ENCODE results near the gene VWF.

Gene VWF

DNA sequence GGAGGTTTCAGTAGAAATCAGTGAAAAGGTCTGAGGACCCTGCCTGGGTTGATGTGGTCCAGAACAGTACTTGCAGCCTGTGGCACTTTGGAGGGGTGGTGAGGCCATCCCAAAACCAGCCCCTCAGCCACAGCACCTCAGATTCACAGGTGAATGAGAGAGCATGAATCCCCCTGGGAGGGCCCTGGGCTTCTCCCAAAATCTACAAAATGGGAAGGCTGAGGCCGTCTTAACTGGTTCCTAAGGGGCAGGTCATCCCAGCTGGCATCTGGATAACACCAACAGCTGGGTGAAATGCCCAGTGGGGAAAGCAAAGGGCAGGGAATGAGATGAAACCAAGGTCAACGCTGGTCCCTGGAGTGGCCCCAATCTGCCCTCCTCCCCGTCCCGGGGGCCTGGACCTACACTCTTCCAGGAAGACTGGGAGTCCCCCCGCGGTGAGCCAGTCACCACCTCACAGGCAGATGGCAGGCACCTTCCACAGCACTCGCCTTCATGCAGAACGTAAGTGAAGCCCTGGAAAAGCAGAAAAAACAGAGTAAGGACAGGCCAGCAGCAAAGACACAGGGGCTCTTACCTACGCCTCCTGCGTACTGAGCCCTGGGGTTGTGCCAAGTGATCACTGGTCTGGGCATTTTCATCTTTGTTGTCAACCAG lies 153.1 kb downstream of the VWF start:
- TF ChIP-seq, protein P1, sequence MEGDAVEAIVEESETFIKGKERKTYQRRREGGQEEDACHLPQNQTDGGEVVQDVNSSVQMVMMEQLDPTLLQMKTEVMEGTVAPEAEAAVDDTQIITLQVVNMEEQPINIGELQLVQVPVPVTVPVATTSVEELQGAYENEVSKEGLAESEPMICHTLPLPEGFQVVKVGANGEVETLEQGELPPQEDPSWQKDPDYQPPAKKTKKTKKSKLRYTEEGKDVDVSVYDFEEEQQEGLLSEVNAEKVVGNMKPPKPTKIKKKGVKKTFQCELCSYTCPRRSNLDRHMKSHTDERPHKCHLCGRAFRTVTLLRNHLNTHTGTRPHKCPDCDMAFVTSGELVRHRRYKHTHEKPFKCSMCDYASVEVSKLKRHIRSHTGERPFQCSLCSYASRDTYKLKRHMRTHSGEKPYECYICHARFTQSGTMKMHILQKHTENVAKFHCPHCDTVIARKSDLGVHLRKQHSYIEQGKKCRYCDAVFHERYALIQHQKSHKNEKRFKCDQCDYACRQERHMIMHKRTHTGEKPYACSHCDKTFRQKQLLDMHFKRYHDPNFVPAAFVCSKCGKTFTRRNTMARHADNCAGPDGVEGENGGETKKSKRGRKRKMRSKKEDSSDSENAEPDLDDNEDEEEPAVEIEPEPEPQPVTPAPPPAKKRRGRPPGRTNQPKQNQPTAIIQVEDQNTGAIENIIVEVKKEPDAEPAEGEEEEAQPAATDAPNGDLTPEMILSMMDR (IDR thresholded peaks at IDR 0.05), result no peak
- H3K27ac ChIP-seq, result no peak overlapping the region
- DNase-seq (ENCODE audit: low spot score), result no peak
- no peak overlapping the region for H3K4me3 ChIP-seq

DNA sequence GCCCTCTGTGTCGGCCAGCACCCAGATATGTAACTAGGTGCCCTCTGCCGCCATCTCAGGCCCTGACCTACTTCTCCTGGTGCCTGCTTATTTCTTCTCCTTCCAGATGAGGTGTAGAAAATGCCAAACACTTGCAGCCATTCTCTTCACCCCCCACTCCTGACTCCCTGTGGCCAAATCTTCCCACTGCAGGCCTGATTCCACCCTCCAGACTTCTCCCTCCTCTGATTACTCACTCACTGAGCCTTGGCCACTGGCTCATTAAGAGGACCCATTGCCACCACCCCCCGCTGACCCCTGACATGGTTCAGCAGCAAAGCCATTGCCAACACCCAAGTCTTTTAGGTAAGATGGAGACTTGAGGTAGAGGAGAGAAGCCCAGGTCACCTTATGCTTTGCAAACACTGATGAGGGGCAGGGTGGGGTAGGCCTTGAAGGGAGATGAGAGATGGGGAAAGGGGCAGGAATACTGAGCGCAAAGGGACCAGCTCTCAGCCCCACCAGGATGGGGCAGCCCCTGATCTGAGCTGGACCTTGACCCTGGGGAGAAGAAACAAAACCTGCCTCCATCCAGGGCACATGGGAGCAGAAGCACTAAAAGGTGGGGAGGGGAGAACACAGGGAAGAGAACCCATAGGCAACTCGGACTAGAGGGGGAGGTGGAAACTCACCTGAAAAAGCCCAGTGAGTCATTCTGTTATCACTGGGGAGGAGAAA lies 154.3 kb downstream of the VWF start:
- no peak overlapping the region for H3K27ac ChIP-seq
- no peak overlapping the region for H3K4me3 ChIP-seq
- TF ChIP-seq, protein P1 (IDR thresholded peaks at IDR 0.05), result no peak

DNA sequence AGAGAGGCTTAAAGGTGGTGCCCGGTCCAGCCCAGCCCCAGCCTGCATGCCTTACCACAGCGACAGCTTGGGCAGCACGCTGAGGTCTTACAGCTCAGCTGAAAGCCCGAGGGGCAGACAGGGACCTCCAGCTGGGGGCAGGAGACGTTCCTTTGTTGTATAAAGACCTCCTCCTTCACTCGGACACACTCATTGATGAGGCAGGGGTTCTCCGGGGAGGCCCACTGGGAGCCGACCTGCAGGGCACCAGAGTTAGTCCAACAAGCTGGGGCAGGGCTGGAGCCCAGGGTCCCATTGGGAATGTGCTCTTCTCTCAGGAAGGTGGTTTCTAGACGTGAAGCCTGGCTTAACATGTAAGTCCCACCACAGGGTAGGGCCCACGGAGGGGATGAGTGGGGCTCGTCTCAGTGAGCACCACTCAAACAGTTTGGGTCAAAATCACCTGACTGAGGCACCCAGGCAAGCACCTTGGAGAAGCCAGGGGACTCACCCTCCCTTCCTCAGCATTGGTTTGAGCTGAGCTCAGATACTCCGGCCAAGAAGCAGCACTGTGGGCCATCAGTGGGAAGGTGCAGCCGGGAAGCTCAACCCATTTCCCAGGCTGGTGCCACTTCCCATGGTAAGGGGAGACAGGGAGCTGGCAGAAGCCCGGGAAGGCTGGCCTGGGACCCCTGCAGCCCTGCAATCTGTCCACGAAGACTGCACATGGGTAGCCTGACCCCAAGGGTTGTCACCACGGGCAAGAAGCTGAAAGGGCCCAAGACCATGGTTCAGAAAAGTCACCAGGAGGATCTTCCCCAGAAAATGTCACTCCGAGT lies 155.1 kb downstream of the VWF start:
- TF ChIP-seq, protein P1 (IDR thresholded peaks at IDR 0.05), result no peak
- no peak for DNase-seq (ENCODE audit: low spot score)
- Histone ChIP-seq H3K4me3 (no peak overlapping the region), H3K27ac (no peak overlapping the region)

More for the DNA sequence above, 154.3 kb downstream of the VWF start:
- no peak for DNase-seq (ENCODE audit: low spot score)

DNA sequence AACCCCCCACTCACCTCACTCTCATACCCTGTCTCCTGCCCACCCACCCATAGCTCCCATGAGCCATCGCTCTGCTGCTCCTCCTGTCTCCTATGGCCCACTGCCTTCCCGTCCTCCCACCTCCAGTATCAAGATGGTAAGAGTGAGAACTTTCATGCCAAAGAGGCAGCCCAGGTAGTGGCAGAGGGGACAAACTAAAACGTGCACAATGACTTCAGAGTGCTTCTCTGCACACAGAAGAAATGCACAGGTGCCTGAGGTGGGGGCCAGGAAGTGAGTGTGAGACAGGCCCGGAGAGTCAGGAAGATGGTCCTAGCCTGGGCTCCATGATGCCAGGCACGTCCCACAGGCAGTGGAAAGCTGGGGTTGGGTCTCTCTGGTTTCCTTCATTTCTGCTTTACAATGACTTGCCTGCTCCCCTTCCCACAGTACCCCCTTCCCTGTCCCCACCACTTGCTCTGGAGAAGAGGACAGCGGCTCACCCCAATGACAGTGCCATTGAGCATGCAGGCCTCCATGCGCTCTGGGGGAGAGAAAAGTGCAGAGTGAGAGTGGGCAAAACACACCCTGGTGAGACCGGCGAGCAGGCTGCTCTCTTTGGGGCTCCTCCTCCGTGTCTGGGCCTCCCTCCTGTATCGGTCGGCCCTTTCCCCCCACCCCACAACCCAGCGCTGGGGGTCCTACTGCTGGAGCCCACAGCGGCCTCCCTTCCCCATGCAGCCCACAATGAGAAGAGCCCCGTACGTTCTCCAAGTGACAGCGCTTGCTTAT lies 156.6 kb downstream of the VWF start:
- no peak overlapping the region for H3K4me3 ChIP-seq
- TF ChIP-seq, protein P1 (IDR thresholded peaks at IDR 0.05), result no peak
- H3K27ac ChIP-seq, result no peak overlapping the region
- no peak for DNase-seq (ENCODE audit: low spot score)

DNA sequence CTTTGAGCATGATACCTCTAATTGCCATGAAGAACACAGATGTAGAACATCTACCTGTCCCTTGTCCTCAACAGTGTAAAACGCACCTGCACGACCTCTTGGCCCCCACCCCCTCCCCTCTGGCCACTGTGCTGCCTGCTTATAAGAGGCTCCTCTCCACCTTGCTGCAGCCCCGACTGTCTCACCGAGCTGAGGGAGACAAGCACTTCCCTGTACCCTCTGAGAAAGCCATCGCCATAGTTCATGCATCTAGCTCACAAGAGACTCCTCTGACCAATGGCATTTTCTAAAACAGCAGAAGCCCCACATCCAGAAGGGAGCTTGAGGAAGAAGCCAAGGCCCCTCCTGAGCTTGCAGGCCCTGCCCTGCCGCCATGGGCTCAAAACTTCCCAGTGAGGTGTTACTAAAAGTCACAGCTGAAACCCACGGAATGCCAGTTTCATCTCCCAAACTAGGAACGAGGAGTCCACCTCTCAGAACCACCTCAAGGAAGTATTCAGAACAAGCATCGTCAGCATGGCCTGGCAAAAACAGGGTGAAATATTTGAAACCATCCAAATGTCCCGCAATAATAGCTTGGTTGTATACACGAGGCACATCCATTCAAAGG lies 157.9 kb downstream of the VWF start:
- no peak for DNase-seq (ENCODE audit: low spot score)
- TF ChIP-seq, protein P1 (IDR thresholded peaks at IDR 0.05), result no peak
- H3K27ac ChIP-seq, result no peak overlapping the region
- no peak overlapping the region for H3K4me3 ChIP-seq

DNA sequence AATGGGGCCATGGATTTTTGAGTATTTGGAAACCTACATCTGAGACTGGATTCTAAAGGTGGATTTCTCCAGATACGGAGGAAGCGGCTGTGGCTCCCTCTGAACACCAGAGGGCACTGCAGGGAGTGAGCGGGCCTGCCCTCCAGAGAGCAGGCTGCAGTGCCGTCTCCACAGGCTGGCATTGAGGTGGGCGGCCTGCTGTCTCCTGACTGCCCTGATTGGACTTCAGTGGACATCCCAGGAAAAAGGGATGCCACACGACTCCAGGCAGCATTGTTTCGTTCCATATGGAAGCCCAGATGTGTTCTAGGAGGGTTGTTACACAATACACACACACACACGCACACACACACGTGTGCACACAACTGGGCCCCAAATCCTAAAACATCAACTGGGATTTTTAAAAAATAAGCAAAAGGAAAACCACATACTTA lies 158.5 kb downstream of the VWF start:
- TF ChIP-seq, protein P1 (IDR thresholded peaks at IDR 0.05), result peak; percentile 81
- no peak for DNase-seq (ENCODE audit: low spot score)
- H3K27ac ChIP-seq, result no peak overlapping the region
- no peak overlapping the region for H3K4me3 ChIP-seq
